Fibroblast of villous mesenchyme (primary cell): ENCODE data around the gene SLC30A7. TPM values are rescaled to one million over a fixed set of nuclear protein-coding genes. Genes with fewer than 3 reads are reported as not detected.
"Not testable (repeated sequence)": the region's sequence is repeated elsewhere in the genome, so short reads cannot be mapped to it uniquely, and the experiment has no call there.

Source experiments
- DNase-seq: peaks from one replicate; pipeline ENCODE4 v3.0.0-alpha.2; 2010; ENCODE audit warnings: low read depth
- H3K4me3 ChIP-seq: 2 replicates; pipeline ENCODE4 v1.5.1; 2011; ENCODE audit warnings: low read depth, mild to moderate bottlenecking, low read length
- CTCF ChIP-seq: IDR thresholded peaks from 2 replicates; pipeline ENCODE4 v1.5.1; 2012; ENCODE audit warnings: low read depth, mild to moderate bottlenecking, low read length; ENCODE audit not compliant: insufficient read depth
- total RNA-seq: library from RNA; depleted of rRNA; stranded (reverse); fragments of >200 nt; gene quantifications from 2 replicates; pipeline ENCODE4 v1.2.3, GENCODE V29; 2012

Gene SLC30A7
- total RNA-seq, 1 donor, result 90.7 TPM

GRCh38 chr1:100874433-100874832, 21.5 kb upstream of the SLC30A7 start:
- H3K4me3 ChIP-seq, result no peak overlapping the region
- DNase-seq, result no peak
- no peak for TF ChIP-seq CTCF

- TF ChIP-seq CTCF, result no peak
- H3K4me3 ChIP-seq, result no peak overlapping the region
- DNase-seq, result no peak
Observed at GRCh38 chr1:100875228-100875627, 20.7 kb upstream of the SLC30A7 start.

- no peak overlapping the region for H3K4me3 ChIP-seq
- TF ChIP-seq CTCF, result no peak
- DNase-seq, result no peak
Observed at GRCh38 chr1:100876291-100876690, 19.6 kb upstream of the SLC30A7 start.

- DNase-seq, result peak; percentile 16
- no peak for TF ChIP-seq CTCF
- no peak overlapping the region for H3K4me3 ChIP-seq
Observed at GRCh38 chr1:100879422-100879821, 16.5 kb upstream of the SLC30A7 start.

- TF ChIP-seq CTCF, result no peak
- H3K4me3 ChIP-seq, result no peak overlapping the region
Observed at GRCh38 chr1:100881687-100882086, 14.2 kb upstream of the SLC30A7 start.

GRCh38 chr1:100882698-100883097, 13.2 kb upstream of the SLC30A7 start:
- no peak for TF ChIP-seq CTCF
- no peak overlapping the region for H3K4me3 ChIP-seq
- DNase-seq, result peak; percentile 52

More at GRCh38 chr1:100881687-100882086, 14.2 kb upstream of the SLC30A7 start:
- no peak for DNase-seq

GRCh38 chr1:100883963-100884362, 11.9 kb upstream of the SLC30A7 start:
- no peak overlapping the region for H3K4me3 ChIP-seq
- peak; percentile 40 for DNase-seq
- no peak for TF ChIP-seq CTCF

- H3K4me3 ChIP-seq, DNase-seq: not testable (repeated sequence)
Observed at GRCh38 chr1:100889007-100889406, 6.9 kb upstream of the SLC30A7 start.

GRCh38 chr1:100889869-100890482, 5.9 kb upstream of the SLC30A7 start:
- not testable (repeated sequence) for DNase-seq, H3K4me3 ChIP-seq
